Occipital lobe (tissue), 2 donors: Measurements from ENCODE around the gene PTGIR. TPM values are rescaled to one million over a fixed set of nuclear protein-coding genes. Genes with fewer than 3 reads are reported as not detected.
"Not testable (repeated sequence)": the region's sequence is repeated elsewhere in the genome, so short reads cannot be mapped to it uniquely, and the experiment has no call there.

Source experiments
- DNase-seq: peaks from one replicate; lab custom pipeline; 2025; lab: John Stamatoyannopoulos, UW
- total RNA-seq: library from RNA; depleted of rRNA; stranded (reverse); fragments of >200 nt; gene quantifications from one replicate; pipeline ENCODE4 v1.2.3, GENCODE V29; 2014

The PTGIR gene
- total RNA-seq, 1 donor from 2014 or later: not detected

DNA sequence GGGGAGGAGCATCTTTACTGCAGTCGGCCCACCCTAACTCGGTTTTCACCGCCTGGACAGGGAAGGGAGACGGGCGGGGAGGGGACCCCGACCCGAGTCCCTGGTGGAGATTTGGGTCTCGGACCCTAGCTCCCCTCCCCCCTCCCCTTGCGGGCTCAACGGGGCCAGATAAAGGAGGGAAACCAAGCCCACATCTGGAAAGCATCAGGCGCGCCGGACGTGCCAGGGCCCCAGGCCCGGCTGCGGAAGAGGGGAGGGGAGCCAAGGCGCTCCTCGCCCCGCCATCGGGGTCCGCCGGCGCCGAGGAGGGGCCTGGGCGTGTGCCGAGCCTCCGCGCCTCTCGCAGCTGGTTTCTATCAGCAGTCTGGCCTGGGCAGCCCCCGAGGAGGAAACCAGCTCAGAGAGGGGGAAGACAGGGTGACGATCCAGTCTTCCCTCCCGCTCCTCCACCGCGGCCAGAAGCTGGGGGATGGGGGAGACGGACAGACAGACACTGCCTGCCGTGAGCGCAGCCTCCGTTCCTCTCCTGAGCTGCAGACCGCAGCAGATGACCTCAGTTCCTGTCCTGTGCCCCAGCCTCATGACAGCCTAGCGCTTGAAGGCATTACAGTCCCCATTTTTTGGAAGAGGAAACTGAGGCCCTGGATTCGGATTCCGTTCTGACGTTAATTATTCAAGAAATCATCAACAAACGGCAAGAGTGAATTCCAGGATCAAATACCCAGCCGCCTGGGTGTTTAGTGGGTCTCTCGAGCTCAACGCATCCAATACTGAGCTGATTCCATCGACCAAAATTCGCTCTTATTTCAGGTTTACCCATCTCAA is 14.7 kb upstream of the PTGIR start:
- no peak for DNase-seq

DNA sequence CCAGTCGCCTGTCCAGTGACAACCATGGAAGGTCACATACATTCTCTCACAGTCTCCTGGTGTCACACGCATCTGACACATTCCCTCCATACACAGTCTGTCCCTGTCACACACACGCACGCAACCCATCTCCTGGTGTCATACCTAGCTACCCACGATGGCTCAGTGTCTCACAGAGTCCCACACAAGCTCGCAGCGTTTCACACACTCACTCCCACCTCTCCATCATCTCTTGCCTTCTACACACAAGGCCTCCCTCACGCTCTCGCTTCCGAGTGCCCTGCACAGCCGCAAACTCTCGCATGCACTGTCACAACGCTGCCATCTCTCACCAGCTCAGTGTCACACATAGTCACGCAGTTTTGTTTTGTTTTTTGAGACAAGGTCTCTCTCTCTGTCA is 12.3 kb upstream of the PTGIR start:
- DNase-seq: peak; percentile 19

DNA sequence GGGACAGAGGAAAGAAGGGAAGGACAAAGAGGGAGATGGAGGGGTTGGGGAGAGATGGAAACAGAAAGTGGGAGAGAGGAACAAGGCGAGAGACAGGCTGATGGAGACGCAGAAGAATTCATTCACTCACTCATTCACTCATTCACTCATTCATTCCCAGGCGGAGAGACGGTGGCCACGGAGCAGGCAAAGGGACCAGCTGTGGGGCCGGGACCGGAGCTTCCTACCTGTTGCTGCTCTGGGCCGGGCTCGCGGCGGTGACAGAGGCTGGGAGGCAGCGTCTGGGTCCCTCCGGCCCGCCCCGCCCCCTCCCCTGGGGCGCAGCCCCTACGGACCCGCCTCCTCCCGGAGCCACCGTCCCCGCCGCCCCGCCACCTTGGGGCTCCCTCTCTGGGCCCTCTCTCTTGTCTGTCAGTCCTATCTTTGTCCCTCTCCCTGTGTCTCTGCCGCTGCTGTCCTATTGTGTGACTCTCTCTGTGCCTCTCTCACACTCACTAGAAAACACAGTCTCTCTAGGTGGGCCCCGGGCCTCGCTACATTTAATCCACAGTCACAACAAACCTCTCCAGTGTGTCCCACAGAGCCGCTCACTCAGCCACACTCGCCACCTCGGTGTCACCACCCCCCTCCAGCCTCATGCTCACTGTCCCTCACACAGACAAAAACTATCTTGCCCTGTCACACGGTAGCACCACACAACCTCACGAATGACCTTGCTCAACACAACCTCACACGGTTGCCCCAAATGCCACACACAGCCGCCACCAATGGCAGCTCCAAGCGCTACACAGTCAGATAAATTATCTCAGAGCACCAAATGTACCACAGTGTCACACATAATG is 11.3 kb upstream of the PTGIR start, which contains the start of gene GNG8:
Gene GNG8, minus strand, starts transcription at position 283 of the 842 bp plus-strand sequence. CDS start 1,520 bp downstream, outside the sequence.
- no peak for DNase-seq

DNA sequence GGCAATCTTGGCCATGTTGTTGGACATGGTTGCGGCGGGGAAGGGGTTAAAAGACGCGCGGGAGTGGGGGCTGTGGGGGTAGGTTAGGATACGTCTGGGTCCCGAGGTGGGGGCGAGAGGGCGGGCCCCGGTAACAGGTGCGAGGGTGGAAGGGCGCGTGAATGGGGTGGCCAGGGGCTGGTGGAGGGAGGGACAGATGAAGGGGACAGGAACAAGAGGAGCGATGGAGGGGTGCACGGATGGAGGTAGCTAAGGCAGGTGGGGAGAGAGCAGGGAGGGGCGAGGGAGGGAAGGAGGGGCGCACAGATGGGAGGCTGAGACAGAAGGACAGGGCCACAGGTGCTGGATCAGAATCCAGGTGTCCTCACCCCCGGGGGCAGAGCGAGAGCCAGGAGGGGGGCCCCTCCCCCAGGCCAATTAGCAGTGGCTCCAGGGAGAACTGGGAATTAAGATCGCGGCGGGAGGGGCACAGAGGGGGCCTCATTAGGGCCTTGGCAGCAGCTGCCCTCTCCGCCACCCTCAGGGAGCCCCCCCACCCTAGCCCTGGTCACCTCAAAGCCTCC is 9.8 kb upstream of the PTGIR start:
- no peak for DNase-seq

DNA sequence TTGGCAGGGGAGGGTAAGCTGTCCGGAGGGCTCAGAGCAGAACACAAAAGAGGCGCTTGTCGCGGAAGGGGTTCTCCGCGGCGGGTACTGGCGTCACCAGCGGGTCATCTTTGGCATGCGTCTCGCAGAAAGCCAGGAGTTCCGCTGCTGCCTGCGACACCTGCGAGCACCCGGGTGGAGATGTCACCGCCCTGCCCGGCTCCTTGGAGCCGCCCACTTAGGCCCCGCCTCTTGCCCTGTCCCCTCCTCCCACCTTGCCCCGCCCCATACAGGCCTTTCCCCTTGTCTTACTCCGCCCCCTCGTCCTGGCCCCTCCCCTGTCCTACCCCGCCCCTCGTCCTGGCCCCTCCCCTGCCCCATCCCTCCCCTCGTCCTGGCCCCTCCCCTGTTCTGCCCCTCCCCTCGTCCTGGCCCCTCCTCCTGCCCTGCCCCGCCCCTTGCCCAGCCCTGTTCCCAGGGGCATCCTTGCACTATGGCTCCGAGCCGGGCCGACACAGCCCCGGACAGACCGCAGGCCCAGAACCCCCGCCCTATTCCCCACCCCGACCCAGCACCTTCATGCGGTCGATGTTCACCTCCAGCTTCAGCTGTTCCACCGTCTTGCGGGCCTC is 9.3 kb upstream of the PTGIR start:
- DNase-seq: peak; percentile 71

DNA sequence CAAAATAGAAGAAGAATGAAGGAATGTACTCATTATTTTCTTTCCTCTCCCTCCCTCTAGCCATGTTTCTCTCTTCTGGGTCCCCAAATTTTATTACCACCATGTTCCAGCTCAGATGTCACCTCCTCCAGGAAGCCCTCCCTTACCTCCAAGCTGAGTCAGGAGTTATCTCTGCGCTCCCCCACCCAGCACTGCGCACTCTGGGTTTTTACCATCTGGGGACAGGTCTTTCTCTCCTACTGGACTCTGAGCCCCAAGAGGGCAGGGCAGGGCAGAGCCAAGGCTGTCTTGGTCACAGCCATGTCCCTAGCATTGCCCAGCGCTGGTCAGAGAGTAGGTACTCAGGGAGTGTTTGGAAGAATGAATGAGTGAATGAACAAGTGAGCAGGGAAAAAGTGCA is 8.2 kb upstream of the PTGIR start:
- no peak for DNase-seq

DNA sequence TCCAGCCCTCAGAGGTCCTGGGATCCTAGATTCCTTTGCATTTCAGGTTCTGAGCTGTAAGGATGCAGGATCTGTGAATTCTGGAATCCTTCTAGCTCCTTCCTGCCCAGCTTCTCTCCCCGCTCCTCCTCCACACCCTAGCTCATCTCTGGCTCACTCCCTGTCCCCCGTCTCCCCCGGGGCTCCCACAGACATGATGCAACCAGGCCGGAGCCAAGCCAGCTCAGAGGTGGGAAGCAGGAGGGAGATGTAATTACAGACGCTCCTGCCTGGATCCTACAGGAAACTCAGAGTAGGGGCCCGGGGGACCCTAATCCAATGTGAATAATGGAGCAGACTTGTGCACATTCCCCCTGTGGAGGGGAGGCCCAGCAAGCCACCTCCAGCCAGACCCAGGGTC is 6.6 kb upstream of the PTGIR start:
- DNase-seq: no peak

DNA sequence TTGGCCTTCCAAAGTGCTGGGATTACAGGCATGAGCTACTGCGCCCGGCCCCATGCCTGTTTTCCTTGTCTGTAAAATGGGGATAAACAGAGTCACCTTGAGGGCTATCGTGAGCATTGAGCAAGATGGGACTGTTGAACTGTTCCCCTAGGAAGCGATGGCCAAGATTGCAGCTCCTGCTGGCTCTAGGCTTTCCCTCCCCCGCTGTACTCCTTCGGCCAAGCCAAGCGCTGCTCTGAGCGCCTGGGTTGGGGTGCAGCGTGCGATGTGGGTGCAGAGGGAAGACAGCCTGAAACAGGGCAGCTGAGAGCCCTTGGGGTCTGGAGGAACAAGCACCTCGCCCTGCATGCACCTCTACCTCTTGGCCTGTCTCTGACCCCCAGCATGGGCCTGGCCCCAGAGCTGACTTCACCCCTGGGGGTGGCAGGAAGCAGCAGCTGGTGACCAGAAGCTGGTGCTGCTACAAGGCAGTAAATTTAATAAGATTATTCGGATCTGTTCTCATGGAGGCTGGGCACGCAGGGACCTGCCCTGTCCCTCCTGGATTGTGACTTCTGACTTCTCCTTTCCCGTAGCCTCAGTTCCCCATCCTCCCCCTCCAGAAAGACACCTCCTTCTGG is 5.8 kb upstream of the PTGIR start:
- no peak for DNase-seq

DNA sequence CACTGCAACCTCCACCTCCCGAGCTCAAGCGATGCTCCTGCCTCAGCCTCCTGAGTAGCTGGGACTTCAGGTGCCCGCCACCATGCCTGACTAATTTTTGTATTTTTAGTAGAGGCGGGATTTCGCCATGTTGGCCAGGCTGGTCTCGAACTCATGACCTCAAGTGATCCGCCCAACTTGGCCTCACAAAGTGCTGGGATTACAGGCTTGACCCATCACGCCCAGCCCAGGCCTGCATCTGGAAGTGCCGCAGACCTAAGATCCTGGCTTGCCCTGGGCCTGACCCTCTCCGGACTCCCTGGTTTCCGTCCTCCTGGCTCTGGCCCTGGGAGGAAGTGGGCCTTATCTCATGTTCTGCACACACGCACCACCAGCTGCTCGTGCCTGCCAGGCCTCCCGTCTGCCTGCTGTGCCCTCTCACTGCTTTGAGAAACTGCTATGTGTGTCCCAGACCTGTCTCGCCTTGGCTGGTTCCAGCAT is 4.7 kb upstream of the PTGIR start:
- DNase-seq: no peak

DNA sequence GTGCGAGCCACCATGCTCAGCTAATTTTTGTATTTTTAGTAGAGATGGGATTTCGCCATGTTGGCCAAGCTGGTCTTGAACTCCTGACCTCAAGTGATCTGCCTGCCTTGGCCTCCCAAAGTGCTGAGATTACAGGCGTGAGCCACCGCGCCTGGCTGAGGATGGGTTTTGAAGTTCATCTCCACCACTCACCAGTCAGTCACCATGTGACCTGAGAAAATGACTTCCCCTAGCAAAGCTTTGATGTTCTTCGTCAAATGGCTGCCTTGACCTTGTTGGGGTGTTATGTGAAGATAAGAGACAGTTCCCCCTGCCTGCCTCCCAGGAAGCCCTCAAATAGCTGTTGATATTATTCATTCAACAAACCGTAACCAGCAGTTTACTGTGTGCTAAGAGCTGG is 4.1 kb upstream of the PTGIR start:
- DNase-seq: not testable (repeated sequence)

DNA sequence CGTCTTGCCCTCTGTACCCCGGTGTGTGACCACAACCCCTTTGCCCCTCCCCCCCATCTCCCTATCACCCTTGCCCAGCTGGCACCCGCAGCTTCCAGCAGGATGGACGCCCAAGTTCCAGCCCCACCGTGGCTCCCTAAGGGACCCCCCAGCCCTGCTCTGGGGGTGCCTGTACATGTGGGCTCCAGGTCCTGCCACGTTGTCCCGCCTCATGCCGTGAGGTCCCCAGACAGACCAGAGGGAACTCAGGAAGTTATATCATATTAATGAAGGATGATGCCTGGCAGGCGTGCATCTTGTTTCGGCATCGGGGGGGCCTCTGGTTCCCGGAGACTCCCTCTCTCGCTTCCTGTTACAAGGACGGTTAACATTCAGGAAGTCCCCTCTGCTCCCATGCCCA is 1.6 kb upstream of the PTGIR start:
- no peak for DNase-seq

DNA sequence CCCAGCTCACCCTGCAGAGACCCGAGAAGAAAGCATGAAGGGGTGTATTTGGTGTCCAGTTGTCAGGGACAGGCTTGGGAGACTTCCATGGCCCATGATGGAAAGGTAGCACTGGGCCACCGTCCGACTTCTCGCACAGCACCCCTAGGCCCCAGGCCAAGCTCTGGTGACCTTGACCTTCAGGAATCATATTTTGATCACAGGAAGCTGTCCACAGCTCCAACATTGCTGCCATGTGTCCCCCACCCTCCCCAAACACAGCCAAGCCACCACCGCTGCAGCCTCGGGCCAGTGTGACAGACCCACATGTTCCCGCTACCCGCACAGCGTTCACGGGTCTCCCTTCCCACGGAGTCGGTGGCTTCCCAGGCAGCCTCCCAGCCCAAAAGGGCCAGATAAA is 842 bp upstream of the PTGIR start:
- DNase-seq: no peak

DNA sequence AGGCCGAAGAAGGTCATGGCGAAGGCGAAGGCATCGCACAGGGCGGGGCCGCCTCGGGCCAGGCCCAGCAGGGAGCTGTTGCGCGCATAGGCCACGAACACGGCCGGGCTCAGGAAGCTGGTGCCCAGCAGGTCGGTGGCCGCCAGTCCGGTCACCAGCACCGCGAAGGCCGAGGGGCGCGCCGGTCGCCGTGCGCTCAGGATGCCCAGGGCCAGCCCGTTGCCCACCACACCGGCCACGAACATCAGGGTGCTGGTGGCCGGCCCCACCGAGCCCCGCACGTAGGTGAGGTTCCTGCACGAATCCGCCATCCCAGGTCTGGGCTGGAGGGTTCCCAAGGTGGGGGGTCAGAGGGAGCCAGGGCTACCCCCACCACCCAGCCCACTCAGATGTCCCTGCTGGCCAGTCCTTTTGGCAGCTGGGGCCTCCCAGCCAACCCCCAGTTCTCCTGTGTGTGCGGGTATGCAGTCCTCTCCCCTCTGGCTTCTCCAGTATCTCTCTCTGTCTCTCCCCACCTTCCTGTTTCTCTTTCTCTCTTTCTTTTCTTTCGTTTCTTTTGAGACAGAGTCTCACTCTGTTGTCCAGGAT is 880 bp downstream of the PTGIR start:
- DNase-seq: no peak

DNA sequence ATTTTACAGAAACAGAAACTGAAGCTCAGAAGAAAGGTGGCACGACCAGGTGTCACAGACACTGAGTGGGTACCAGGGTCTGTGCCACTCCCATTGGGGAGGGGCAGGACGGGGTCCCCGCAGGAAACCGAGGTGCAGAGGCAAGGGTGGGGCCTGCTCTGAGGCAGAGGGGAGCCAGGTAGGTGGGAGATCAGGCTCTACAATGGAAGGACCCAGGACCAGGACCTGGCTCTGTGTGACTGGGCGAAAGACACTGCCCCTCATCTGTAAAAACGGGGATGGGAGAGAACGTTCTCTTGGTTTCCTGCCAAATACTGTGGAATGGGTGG is 2.8 kb downstream of the PTGIR start:
- DNase-seq: no peak

DNA sequence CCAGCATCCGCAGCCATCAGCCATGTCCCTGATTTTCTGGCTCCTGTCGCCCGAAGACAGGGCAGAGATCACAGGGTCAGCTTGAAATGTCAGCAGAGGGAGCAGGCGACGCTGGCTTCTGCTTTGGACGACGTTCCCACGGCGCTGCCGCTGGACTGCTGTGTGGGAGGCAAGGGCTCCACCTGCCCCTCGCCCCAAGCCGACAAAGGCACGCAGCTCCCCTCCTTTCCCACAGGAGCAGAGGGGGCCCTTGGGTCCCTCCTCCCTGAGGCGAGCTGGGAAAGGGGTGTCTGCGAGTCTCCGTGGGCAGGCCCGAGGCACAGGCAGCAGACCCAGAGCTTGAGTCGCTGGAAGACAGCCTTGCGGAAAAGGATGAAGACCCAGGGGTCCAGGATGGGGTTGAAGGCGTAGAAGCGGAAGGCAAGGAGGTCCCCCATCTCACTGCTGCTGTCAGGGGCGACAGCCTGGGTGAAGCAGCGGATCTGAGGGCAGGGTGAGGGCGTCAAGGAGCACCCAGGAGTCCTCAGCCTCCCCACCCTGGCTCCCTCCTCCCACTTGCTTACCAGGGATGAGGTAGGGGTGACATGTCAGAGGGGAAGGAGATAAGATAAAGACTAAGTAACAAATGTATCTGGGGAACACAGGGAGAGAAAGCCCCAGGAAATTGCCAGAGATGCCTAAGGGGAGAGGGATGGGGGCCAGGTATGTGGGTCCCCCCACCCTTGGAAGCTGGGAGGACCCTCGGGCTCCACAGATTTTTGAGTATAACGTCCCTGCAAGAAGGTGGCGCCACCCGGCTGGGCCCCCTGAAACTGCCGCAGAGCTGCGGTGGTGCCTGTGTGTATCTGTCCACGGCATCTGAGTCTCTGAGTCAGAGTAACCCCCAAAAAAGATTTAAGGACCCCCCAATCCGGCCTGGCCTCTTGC is 3.4 kb downstream of the PTGIR start:
- DNase-seq: no peak

DNA sequence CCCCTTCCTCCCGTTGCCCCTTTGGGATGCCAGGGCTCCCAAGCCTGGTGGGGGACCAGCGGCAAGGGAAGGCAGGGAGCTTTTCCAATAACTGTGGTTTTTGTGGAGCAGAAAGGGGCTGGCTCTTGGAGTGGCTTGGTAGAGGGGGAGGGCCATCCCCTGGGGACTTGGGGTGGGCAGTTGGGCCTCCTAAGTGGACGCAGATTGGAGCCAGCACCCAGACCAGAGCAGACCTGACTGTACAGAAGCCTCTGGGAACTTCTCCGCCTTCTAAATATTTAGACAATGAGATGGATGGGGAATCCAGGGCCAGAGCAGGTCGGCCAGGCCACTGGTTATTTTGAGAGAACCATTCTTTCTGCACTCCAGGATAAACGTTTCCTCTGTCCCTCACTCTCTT is 4.2 kb downstream of the PTGIR start:
- no peak for DNase-seq

DNA sequence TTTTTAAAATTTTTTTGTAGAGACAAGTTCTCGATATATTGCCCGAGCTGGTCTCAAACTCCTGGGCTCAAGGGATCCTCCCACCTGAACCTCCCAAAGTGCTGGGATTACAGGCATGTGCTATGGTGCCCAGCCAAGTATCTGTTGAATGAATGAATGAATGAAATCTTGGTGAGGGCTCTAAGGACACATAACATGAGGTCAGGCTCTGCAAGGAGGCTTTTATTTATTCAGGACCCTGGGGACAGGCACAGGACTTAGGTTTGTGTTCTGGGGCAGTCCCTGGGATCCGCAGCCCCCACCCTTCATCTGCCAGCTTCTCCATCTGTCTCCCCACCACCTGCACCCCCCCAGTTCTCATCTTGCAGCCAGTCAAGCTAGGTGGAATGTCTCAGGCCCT is 4.6 kb downstream of the PTGIR start:
- no peak for DNase-seq

DNA sequence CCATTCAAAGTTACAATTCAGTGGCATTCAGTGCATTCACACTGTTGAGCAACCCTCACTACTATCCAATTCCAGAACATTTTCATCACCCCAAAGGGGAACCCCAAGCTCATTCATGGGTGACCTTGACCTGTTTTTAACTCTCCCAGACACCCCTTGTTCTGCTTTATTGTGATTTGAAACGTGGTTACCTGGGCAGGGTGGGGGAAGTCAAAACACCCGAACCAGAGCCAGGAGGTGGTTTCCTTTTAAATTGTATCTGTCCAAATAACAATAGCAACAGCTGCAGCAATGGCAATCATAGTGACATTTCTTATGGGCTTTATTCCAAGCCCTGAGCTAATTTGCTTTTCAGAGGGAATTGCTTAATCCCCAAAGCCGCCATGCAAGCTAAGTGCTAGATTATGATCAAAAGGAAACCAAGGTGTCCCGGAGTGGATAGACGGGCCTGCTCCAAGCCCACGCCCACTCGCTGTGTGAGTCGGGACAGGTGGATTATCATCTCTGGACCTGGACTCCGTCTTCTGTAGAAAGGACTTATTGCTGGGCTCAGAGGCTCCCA is 6.1 kb downstream of the PTGIR start:
- no peak for DNase-seq

DNA sequence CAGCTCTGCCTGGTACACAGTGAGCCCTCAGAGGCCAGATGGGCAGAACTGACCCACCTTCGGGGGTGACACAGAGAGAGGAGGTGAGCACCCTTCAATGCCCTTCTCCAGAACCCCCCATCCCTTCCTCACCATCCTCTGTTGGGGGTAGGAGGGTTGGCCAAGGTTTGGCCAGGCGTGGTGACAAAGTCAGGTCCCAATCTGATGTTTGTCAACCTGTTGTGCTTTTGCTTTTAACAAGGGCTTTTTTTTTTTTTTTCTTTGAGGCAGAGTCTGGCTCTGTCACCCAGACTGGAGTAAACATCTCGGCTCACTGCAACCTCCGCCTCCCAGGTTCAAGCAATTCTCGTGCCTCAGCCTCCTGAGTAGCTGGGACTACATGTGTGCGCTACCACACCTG is 7.3 kb downstream of the PTGIR start:
- DNase-seq: no peak
